MV-4-11 (cell line): ENCODE results near the gene CADM2.
"Not testable (repeated sequence)": the region's sequence is repeated elsewhere in the genome, so short reads cannot be mapped to it uniquely, and the experiment has no call there.

Experiments used
- DNase-seq: peaks from one replicate; lab custom pipeline; 2025; lab: John Stamatoyannopoulos, UW

CADM2 gene

DNA sequence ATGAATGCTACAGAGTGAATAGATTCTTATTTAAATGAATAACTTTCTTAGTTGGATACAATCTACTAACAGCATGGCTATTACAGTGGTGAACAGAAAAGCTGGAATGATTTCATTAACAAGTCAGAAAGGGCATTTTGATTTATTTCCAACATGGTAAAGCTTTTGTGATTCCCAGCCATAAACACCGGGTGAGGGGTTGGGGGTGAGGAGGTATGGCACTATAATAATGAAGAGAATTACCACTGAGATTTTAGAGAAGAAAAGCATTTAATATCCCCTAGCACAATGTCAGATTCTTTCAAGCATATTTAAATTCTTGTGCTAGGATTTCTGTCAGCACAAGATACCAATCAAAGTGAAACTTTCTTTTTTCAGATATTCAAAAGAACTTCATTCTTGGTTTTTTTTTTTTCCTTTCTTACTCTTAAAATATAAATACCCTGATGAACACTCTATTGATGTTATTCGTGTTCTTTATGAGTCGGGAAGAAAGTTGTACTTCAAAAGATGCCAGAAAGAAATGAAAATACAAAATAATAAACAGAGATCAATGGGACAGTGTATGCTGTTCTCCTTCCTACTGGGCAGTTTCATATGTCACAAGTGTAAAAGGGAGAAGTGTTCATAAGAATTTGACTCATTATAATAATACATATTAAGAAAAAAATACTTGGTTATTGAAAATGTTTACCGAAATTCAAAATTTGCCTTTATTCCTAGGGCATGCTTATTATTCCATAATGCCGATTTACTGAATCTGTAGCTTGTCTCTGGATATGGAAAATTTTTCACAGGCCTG, 522.8 kb downstream of the CADM2 start:
- DNase-seq, result no peak

DNA sequence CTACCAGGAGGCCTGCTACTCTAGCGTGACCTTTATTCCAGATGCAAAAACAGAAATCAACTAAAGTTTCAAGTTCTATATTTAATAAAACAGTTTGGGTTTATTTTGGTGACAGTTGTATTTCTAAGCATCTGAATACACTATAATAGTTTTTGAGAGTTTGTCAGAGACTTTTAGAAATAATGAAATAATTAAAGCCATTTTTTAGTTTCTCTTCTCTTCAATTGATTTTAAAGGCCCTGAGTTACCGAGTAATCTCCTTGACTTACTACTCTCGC, 523.4 kb downstream of the CADM2 start:
- DNase-seq, result no peak

DNA sequence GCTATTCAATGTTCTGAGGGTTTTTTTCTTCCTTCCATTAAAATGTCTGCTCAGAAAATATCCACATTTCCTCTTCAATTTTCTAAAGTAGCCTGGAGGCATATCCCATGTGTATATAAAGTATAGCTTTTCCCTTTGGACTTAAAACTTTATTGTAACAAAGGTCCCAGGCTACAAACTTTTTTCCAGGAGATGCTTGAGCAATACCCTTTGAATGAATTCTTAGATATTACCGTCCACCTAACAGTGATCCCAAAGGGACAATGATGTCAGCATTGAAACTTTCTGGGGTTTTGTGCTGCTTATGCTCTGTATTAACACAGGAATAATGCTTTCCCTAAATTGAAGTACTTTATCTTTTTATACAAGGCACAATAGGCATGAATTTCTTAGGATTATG, 525.2 kb downstream of the CADM2 start:
- DNase-seq, result no peak

DNA sequence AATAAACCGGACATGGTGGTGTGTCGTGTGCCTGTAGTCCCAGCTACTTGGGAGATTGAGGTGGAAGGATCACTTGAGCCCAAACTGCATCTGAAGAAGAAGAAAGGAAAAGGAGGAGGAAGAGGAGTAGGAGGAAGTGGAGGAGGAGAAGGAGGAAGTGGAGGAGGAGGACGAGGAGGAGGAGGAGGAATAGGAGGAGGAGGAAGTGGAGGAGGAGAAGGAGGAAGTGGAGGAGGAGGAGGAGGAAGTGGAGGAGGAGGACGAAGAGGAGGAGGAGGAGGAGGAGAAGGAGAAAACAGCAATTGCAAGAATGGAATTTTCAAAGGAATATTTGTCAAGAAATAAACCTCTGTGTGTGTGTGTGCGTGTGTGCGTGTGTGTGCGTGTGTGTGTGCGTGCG, 528.6 kb downstream of the CADM2 start:
- no peak for DNase-seq

DNA sequence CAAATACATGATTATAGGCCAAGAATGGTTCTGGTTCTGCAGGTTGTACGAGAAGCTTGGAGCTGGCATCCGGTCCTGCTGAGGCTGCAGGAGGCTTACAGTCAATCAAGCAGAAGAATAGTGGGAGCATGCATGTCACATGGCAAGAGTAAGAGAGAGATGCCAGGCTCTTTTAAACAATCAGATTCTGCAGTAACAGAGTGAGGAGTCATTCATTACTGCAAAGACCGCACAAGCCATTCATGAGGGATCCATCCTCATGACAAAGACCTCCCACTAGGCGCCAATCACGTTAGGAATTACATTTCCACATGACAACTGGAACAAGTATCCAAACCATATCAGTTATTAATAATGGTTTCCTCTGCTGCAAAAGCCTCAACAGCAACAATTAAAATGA, 536.8 kb downstream of the CADM2 start:
- no peak for DNase-seq

DNA sequence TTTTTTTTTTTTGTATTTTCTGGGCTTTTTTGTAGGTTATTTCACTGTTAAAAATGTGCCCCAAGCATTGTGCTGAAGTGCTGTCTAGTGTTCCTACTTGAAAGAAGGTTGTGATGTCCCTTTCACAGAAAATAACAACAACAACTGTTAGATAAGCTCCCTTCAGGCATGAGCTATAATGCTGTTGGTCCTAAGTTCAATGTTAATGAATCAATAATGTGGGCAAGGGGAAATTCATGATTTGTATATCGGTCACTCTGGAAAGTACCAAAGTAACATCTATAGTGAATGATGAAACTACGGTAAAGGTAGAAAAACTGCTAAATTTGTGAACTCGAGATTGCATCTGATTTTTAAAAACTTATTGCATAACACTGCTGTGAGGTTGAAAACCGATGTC, 539.4 kb downstream of the CADM2 start:
- DNase-seq, result no peak

DNA sequence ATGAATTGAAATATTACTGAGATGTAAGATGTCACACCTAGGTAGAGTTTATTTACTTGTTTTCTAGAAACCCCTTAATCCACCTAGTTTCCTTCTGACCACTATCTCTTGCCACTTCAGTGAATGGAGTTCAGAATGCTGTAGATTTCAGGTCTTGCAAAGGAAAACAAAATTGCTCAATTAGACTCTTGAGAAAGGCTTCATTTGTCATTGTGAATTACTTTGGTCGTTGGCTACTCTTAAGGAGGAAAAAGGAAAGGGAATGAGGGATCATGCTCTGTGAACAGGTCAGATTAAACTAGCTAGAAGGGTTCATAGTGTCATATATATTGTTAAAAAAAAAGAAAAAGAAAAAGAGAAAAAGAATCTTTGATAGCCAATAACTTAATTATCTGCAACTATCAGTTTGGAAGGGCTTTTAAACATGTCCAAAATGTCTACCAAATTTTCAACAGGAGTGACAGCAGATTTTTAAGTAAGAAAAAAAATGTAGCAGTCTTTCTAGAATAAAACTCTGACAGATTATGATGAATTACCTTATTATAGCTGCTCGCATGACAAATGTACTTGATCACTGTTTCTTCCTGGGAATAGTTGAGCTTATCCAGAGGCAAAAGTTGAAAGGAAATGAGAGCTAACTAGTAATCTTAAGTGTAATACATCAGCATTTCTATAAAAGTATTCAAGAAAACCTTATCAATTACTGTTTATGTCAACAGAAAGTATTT, 543.5 kb downstream of the CADM2 start:
- no peak for DNase-seq

DNA sequence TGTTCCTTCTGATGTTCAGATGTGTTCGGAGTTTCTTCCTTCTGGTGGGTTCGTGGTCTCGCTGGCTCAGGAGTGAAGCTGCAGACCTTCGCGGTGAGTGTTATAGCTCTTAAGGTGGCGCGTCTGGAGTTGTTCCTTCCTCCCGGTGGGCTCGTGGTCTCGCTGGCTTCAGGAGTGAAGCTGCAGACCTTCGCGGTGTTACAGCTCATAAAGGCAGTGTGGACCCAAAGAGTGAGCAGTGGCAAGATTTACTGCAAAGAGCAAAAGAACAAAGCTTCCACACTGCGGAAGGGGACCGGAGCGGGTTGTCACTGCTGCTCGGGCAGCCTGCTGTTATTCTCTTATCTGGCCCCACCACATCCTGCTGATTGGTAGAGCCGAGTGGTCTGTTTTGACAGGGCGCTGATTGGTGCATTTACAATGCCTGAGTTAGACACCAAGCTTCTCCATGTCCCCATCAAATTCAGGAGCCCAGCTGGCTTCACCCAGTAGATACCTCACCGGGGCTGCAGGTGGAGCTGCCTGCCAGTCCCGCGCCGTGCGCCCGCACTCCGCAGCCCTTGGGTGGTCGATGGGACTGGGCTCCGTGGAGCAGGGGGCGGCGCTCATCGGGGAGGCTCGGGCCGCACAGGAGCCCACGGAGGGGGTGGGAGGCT, 545.5 kb downstream of the CADM2 start:
- not testable (repeated sequence) for DNase-seq

DNA sequence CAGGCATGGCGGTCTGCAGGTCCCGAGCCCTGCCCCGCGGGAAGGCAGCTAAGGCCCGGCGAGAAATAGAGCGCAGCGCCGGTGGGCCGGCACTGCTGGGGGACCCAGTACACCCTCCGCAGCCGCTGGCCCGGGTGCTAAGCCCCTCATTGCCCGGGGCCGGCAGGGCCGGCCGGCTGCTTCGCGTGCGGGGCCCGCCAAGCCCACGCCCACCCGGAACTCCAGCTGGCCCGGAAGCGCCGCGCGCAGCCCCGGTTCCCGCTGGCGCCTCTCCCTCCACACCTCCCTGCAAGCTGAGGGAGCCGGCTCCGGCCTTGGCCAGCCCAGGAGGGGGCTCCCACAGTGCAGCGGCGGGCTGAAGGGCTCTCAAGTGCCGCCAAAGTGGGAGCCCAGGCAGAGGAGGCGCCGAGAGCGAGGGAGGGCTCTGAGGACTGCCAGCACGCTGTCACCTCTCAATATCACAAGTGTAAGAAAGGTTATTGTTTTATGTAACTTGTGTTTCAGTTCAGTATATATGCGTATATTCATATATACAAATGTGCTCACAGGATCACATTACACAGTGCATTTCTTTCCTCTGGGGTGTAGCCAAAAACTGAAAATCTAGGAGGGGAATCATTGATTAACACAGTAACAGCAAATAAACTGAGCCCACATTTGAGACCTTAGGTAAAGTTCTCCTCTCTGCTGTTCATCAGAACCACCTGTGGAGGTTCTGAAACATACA, 546.2 kb downstream of the CADM2 start:
- not testable (repeated sequence) for DNase-seq

DNA sequence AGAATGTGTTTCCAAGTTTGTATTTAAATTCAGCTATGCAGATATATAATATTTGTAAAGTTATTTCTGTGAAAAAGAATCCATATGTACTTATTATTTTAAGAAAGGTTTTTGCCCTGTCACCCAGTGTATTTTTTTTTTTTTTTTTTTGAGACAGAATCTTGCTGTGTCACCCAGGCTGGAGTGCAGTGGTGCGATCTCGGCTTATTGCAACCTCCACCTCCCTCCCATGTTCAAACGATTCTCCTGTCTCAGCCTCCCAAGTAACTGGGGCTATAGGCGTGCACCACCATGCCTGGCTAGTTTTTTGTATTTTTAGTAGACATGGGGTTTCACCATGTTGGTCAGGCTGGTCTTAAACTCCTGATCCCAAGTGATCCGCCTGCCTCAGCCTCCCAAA, 548.3 kb downstream of the CADM2 start:
- not testable (repeated sequence) for DNase-seq

DNA sequence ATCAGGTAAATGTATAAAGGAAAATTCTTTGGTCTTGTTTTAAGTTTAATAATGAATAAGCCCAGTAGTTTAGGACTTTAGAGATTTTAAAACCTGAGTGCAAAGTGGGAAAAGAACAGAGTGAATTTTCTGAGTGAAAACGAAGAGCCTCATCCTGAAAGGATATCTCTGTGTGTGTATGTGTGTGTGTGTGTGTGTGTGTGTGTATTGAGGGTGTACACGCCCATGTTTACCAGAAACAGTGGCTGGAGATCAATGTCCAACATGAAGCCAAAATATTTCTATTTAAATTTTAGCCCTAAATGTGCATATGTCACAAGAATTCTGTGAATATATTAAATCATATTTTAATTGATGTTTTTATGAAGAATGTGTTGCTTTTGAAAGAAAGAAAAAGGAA, 549.9 kb downstream of the CADM2 start:
- DNase-seq, result no peak

DNA sequence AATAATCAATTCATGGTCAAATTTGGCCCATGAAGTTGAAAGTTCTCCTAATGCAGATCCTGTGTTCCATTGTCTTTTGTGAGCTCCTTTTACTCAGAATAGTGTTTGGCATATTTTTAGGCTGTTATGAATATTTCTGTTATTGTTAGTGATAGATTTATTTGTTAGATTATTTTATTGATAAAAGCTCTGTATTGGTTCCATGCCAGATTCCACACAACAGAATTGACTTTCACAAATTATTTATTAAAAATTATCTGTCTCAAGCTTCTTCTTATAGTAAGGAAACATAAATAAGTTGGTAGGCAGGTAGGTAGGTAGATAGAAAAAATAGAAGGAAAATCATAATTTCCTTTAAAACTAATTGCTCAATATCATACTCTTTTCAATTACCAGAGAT, 557.4 kb downstream of the CADM2 start:
- no peak for DNase-seq

DNA sequence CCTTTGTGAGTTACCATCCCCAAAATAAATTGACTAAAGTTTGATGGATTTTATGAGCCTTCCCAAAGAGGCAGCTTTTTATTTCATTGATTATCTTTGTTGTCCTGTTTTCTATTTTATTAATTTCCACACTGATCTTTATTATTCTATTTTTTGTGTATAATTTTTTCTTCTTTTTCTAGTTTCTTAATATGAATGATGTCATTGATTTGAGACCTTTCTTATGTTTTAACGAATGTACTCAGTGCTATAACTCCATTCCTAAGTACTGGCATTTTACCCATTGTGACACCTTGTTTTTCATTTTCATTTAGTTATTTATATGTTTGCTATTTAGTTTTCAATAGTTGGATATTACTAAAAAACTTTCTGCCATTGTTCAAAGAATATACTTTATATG, 565.3 kb downstream of the CADM2 start:
- no peak for DNase-seq

DNA sequence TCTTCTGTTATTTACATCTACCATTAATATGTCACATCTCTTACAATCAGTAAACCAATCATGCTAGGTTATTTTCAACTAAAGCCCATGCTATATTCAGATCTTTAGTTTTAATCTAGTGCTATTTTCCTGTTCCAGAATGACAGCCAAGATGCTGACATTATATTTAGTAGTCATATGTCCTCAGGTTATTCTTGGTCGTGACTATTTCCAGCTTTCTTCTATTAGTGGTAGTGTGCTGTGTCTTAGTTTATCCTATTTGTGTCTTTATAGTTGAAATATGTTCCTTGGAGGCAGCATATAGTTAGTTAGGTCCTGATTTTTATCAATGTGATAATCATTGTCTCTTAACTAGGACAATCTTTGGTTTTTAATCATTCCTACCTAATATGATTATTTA, 566.5 kb downstream of the CADM2 start:
- DNase-seq, result no peak

DNA sequence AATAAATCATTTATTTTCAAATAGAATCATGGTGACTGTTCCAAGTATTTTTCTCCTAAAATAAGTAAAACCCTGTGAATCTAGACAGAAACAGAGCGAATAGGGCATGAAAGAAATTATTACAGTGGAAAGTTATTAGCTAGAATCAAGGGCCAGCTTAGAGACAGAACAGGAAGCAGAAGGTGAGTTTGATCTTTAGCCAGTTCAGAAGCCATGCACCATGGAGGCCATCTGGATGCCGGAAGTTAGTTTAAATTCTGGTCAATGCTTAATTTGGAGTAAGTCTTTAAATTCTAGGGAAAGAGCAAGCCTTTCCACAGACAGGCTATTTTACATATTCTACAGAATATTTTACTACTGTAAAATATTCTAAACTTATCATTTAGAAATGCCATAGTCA, 574.8 kb downstream of the CADM2 start:
- DNase-seq, result no peak

DNA sequence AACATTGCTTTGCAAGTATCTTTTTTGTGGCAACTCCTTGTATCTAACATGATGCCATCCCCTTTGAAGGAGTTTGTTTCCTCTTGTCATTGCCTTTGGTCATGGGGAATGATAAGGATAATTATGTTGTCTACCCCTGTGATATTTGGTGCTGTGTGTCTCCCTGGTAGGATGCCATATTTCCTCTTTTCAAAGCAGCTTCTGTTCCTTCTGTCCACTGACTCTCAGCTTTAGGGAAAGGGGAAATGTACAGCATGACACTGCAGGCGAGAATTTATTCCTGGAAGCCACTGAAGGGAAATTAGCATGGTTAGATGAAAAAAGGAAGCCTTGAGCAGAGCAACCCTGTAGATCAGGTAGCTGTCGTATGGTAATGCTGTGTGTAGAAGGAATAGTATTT, 576.7 kb downstream of the CADM2 start:
- peak; percentile 44 for DNase-seq

DNA sequence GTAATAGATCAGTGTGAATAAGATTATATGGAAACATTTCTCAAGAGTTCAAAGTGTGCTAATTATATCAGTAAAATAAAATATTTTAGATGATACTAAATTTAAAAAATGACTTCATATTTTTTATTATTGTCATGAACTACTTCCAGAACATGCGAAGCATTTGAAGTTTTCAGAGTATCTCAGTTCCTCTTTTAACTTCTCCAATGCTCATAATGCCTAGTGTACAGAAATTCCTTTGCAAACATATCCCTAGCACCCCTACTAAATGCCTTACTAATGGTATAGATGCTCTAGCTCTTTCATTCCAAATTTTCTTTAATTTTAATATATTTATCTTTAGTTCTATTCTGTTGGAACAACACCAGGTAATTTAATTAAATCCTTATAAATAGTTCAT, 580.4 kb downstream of the CADM2 start:
- DNase-seq, result peak; percentile 47

DNA sequence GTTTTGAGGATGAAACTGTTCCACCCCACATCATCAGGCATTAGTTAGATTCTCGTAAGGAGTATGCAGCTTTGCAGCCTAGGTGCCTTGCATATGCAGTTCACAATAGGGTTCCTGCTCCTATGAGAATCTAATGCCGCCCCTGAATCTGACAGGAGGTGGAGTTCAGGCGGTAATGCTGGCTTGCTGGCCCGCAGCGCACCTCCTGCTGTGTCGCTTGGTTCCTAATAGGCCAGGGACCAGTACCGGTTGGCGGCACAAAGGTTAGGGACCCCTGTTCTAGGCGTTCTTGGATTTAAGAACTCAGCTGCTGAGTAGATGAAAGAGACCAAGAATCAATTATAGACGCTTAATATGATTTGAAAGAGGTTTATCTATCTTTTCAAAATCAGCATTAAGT, 595.4 kb downstream of the CADM2 start:
- no peak for DNase-seq

DNA sequence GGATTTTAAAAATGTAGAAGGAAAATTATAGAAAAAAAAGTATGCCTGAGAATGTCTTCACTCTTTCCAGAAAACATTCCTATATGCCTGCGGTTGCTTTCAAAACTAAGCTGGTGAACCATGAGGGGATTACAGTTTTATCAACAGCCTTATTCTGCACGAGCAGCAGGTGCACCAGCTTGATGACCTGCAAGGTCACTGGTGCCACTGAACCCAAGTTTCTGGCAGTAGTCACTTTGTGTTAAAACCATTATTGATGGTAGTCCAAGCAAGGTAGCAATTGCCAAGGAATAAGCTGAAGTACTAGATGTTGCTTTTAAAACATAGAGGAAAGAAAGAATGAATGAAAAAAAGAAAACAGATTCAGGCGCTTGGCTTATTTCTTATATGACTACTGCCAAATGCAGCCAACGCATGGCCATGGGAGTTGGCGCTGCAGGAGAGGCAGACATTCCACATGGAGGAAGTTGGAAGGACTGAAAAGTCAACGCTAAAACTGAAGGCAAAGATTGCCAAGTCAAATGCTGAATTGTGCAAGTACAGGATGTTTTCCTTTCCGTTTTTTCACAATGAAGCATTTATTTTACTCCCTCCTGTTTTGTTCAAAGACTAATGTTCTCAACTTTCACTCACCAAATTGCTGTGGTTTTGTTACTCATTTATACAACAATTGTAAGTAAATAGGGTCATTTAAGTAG, 601.4 kb downstream of the CADM2 start:
- no peak for DNase-seq

DNA sequence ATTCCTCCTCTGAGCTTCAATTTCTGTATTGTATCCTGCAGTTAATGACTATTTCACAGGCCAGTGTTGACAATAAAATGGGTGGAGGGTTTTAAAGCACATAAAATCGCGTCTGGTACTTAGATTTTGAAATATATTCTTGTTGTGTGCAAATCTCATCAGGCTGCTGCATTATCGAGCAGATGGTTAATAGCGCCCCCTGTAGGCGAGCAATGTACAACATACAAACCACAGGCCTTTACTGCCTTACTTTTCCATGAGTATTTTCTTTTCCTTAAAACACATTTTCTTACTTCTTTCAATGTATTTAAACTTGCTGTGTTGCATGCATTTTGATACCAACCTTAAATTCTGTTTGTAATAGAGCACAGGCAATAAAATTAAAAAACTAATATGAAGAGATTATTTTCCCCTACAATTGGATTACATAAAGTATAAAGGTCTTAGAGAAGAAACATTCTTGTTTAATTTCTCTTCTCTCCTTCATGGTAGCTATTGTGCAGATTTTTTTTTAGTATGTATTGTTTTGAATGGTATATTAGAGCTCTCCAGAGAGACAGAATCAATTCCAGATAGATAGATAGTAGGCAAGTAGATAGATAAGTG, 608.4 kb downstream of the CADM2 start:
- DNase-seq, result peak; percentile 44

DNA sequence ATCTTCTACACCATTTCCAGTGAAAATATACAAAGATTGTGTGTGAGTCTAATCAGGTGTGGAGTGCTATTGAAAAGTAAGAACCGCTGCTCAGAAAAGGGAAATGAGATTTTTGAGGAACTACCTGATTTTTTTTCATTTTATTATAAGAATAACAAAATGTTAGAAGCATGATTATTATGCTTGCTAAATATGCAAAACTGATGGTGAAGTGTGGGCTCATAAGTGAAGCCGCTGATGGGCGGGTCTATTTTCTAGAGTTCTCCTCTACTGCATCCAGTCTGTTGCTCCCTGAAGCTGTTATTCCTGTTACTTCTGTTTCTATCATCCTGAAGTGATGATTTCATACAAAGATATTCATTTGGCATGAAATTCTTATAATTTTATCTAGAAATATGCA, 612.0 kb downstream of the CADM2 start:
- peak; percentile 1 for DNase-seq

DNA sequence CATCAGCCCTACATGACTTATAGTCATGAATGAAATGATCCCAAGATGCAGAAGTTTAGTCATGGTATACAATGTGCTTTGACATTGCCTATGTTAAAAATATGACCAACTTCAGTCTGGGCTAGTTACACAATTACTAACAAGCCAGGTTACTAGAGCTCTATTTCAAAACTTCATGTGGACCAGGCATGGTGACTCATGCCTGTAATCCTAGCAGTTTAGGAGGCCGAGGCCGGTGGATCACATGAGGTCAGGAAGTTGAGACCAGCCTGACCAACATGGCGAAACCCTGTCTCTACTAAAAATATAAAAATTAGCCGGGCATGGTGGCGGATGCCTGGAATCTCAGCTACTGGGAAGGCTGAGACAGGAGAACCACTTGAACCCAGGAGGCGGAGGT, 613.0 kb downstream of the CADM2 start:
- peak; percentile 96 for DNase-seq
